MM.1S (cell line): ENCODE measurements around the gene PARK7.
A peak's percentile ranks its signal among the peaks of the same experiment; 100 is the strongest.

Experiments
- DNase-seq: peaks from one replicate; pipeline ENCODE4 v3.0.0-alpha.2; 2015
- H2AFZ ChIP-seq: fragments of 300-600 bp; sonication (generic); 2 replicates; pipeline ENCODE4 v1.6.0; 2016; ENCODE audit warnings: antibody characterized with exemption, low read length
- H3F3A ChIP-seq: fragments of 300-600 bp; sonication (generic); 2 replicates; pipeline ENCODE4 v1.6.1; 2016; ENCODE audit warnings: mild to moderate bottlenecking, antibody characterized with exemption, low read length, moderate library complexity, mixed read lengths; ENCODE audit not compliant: insufficient read depth
- H3K27ac ChIP-seq: fragments of 300-600 bp; sonication (generic); 2 replicates; pipeline ENCODE4 v1.5.1; 2016; ENCODE audit warnings: mild to moderate bottlenecking, low read length
- H3K27me3 ChIP-seq: fragments of 300-600 bp; sonication (generic); replicated peaks from 2 replicates; pipeline ENCODE4 v1.6.0; 2016; ENCODE audit warnings: low read length; ENCODE audit not compliant: insufficient read depth
- H3K36me3 ChIP-seq: fragments of 300-600 bp; sonication (generic); replicated peaks from 2 replicates; pipeline ENCODE4 v1.6.1; 2016; ENCODE audit warnings: mild to moderate bottlenecking, low read length, mixed read lengths; ENCODE audit not compliant: insufficient read depth
- H3K4me1 ChIP-seq: fragments of 300-600 bp; sonication (generic); 2 replicates; pipeline ENCODE4 v1.6.1; 2016; ENCODE audit warnings: low read length, mixed read lengths
- H3K4me2 ChIP-seq: fragments of 300-600 bp; sonication (generic); 2 replicates; pipeline ENCODE4 v1.6.0; 2016; ENCODE audit warnings: low read depth, low read length
- H3K4me3 ChIP-seq: fragments of 300-600 bp; sonication (generic); 2 replicates; pipeline ENCODE4 v1.5.1; 2016; ENCODE audit warnings: low read length, mixed read lengths
- H3K79me2 ChIP-seq: fragments of 300-600 bp; sonication (generic); 2 replicates; pipeline ENCODE4 v1.6.1; 2016; ENCODE audit warnings: mixed run types, low read length, mixed read lengths
- H3K9ac ChIP-seq: fragments of 300-600 bp; sonication (generic); 2 replicates; pipeline ENCODE4 v1.6.1; 2016; ENCODE audit warnings: low read length, mixed read lengths
- H3K9me2 ChIP-seq: fragments of 300-600 bp; sonication (generic); replicated peaks from 2 replicates; pipeline ENCODE4 v1.6.1; 2016; ENCODE audit warnings: mild to moderate bottlenecking, low read length, mixed read lengths; ENCODE audit not compliant: insufficient read depth
- H3K9me3 ChIP-seq: fragments of 300-600 bp; sonication (generic); replicated peaks from 2 replicates; pipeline ENCODE4 v1.6.1; 2016; ENCODE audit warnings: mild to moderate bottlenecking, low read length, mixed read lengths; ENCODE audit not compliant: insufficient read depth
- H4K20me1 ChIP-seq: fragments of 300-600 bp; sonication (generic); 2 replicates; pipeline ENCODE4 v1.6.1; 2016; ENCODE audit warnings: mild to moderate bottlenecking, low read length, moderate library complexity, mixed read lengths; ENCODE audit not compliant: insufficient read depth
- CTCF ChIP-seq: fragments of 300-600 bp; sonication (generic); IDR thresholded peaks from 2 replicates; pipeline ENCODE4 v1.5.1; 2016; ENCODE audit warnings: antibody characterized with exemption, low read length, mixed read lengths
- EZH2 ChIP-seq: fragments of 300-600 bp; sonication (generic); optimal IDR thresholded peaks from 2 replicates; pipeline ENCODE3; 2017; ENCODE audit warnings: low read depth, mild to moderate bottlenecking, antibody characterized with exemption, low read length, mixed read lengths
- EZH2phosphoT487 ChIP-seq: fragments of 300-600 bp; sonication (generic); IDR thresholded peaks from 2 replicates; pipeline ENCODE4 v1.6.1; 2018; ENCODE audit warnings: antibody characterized with exemption, low read length

The PARK7 gene

GRCh38 chr1:7973086-7973485 lies 11.6 kb downstream of the PARK7 start:
- Histone ChIP-seq H4K20me1 (no peaks in the 10 kb centered on the region), H3K4me3 (no peak overlapping the region), H3F3A (no peaks in the 10 kb centered on the region), H3K27me3 (no peaks in the 10 kb centered on the region), H3K27ac (no peak overlapping the region), H3K79me2 (no peaks in the 10 kb centered on the region), H3K9me3 (no peaks in the 10 kb centered on the region), H3K9me2 (no peaks in the 10 kb centered on the region), H3K4me1 (no peaks in the 10 kb centered on the region), H3K36me3 (0 out of 2 replicates have a peak, but pooled peaks cover 6% of the 10 kb centered on the region), H3K9ac (no peak overlapping the region), H2AFZ (no peak overlapping the region), H3K4me2 (no peak overlapping the region)
- no peak for DNase-seq
- TF ChIP-seq EZH2 (no peak), CTCF (no peak), EZH2phosphoT487 (no peak)

GRCh38 chr1:7975212-7975865 lies 13.8 kb downstream of the PARK7 start:
- no peaks in the 10 kb centered on the region for H3K79me2 ChIP-seq
- H3F3A ChIP-seq: no peaks in the 10 kb centered on the region
- H3K4me1 ChIP-seq: no peaks in the 10 kb centered on the region
- DNase-seq: no peak
- no peak overlapping the region for H3K9ac ChIP-seq
- no peaks in the 10 kb centered on the region for H3K27me3 ChIP-seq
- H4K20me1 ChIP-seq: no peaks in the 10 kb centered on the region
- TF ChIP-seq EZH2 (no peak), CTCF (peak; percentile 67)
- H3K27ac ChIP-seq: no peak overlapping the region
- no peak overlapping the region for H3K4me3 ChIP-seq
- H3K36me3 ChIP-seq: peaks cover 11% of the 10 kb centered on the region; the same call in 1 of the 2 replicates
- H3K9me2 ChIP-seq: no peaks in the 10 kb centered on the region
- H3K4me2 ChIP-seq: no peak overlapping the region
- no peak overlapping the region for H2AFZ ChIP-seq
- no peaks in the 10 kb centered on the region for H3K9me3 ChIP-seq

GRCh38 chr1:7980984-7981383 lies 19.5 kb downstream of the PARK7 start:
- H3K79me2 ChIP-seq: 0 out of 2 replicates have a peak, but pooled peaks cover 3% of the 10 kb centered on the region
- no peak for TF ChIP-seq CTCF
- no peak for TF ChIP-seq EZH2
- TF ChIP-seq EZH2phosphoT487: no peak
- H3K27me3 ChIP-seq: no peaks in the 10 kb centered on the region
- H3K9me3 ChIP-seq: no peaks in the 10 kb centered on the region
- DNase-seq: no peak
- peaks cover 4% of the 10 kb centered on the region; the same call in 1 of the 2 replicates for H3F3A ChIP-seq
- no peak overlapping the region for H3K27ac ChIP-seq
- no peaks in the 10 kb centered on the region for H4K20me1 ChIP-seq
- H3K4me3 ChIP-seq: no peak overlapping the region
- no peak overlapping the region for H3K4me2 ChIP-seq
- H3K9me2 ChIP-seq: no peaks in the 10 kb centered on the region
- peaks cover 8% of the 10 kb centered on the region; the same call in 1 of the 2 replicates for H3K36me3 ChIP-seq
- no peaks in the 10 kb centered on the region for H3K4me1 ChIP-seq
- no peak overlapping the region for H3K9ac ChIP-seq
- no peak overlapping the region for H2AFZ ChIP-seq
